Heart left ventricle (tissue), 16 donors: Measurements from ENCODE around the gene LSR. TPM values are rescaled to one million over a fixed set of nuclear protein-coding genes. Genes with fewer than 3 reads are reported as not detected.

Experiments used
- ATAC-seq, 4 donors: fragments of 200-7000 bp; cut with Tn5 transposase; one replicate each; pipeline ENCODE4 v1.9.1; 2020 to 2022; ENCODE audit warnings: moderate library complexity in 4 of 4, mild to moderate bottlenecking in 3 of 4, moderate number of reproducible peaks in 1 of 4
- DNase-seq, 5 donors: peaks; one replicate each; pipeline ENCODE4 v3.0.0-alpha.2; 2020
- H3K27ac ChIP-seq, 12 donors: fragments of 200-600 bp; sonication (generic) in 4 of 12; one replicate each; pipeline versions ENCODE4 v1.5.0 to v1.8.0; 2016 to 2022; ENCODE audit warnings: mild to moderate bottlenecking in 2 of 12
- H3K27me3 ChIP-seq, 9 donors: fragments of 200-600 bp; sonication (generic) in 2 of 9; one replicate each; pipeline versions ENCODE4 v1.5.1 to v1.8.0; 2016 to 2022; ENCODE audit warnings: mild to moderate bottlenecking in 3 of 9
- H3K36me3 ChIP-seq, 9 donors: fragments of 200-600 bp; sonication (generic) in 2 of 9; one replicate each; pipeline versions ENCODE4 v1.5.0 to v1.8.0; 2018 to 2022; ENCODE audit warnings: mild to moderate bottlenecking in 2 of 9
- H3K4me1 ChIP-seq, 12 donors: fragments of 200-600 bp; sonication (generic) in 4 of 12; one replicate each; pipeline versions ENCODE4 v1.5.0 to v1.8.0; 2016 to 2022; ENCODE audit warnings: mild to moderate bottlenecking in 3 of 12
- H3K4me3 ChIP-seq, 12 donors: fragments of 200-600 bp; sonication (generic) in 4 of 12; one replicate each; pipeline versions ENCODE4 v1.5.0 to v1.8.0; 2017 to 2022; ENCODE audit warnings: mild to moderate bottlenecking in 9 of 12, moderate library complexity in 4 of 12
- H3K9me3 ChIP-seq, 12 donors: fragments of 200-600 bp; sonication (generic) in 4 of 12; one replicate each; pipeline versions ENCODE4 v1.5.0 to v1.8.0; 2016 to 2022; ENCODE audit warnings: mild to moderate bottlenecking in 1 of 12
- CTCF ChIP-seq, 12 donors: fragments of 200-600 bp; sonication (generic) in 4 of 12; IDR thresholded peaks; one replicate each; pipeline versions ENCODE4 v1.5.0 to v1.8.0; 2018 to 2022; ENCODE audit warnings: antibody characterized with exemption in 12 of 12, mild to moderate bottlenecking in 5 of 12
- POLR2A ChIP-seq, 2 donors: fragments of 450-650 bp; IDR thresholded peaks; one replicate each; pipeline ENCODE4 v1.6.1; 2017; ENCODE audit warnings: antibody characterized with exemption in 2 of 2, mild to moderate bottlenecking in 2 of 2, moderate library complexity in 2 of 2
- WGBS, 4 donors: extraction: QIAGEN DNeasy Blood & Tissue Kit in 2 of 4; methylation state at CpG; one replicate each; pipeline versions ENCODE4 v1.1.5 to v1.1.7; 2013 to 2018; 5-methylcytosine and 5-hydroxymethylcytosine counted together
- intact Hi-C, 10 donors: fragments of 100-400 bp; cut with DNase I; formaldehyde crosslinking; loops; one replicate each; pipeline versions ENCODE4 v1.11.1 to v1.14.2; 2022
- polyA plus RNA-seq, 2 donors: library from polyadenylated mRNA; stranded (reverse); fragments of 200-250 nt; gene quantifications; one replicate each; pipeline ENCODE4 v1.2.3, GENCODE V29; 2013
- total RNA-seq, 9 donors: library from RNA; depleted of rRNA in 2 of 9; stranded (reverse); fragments of >200 nt in 2 of 9; fragmentation: NEBNext Ultra II Directional in 3 of 9; extraction: Animal tissue kit (Norgen Biotek cat#: 25700) in 3 of 9; gene quantifications; one replicate each; pipeline versions ENCODE4 v1.1.0 to v1.2.4, GENCODE V29; 2016 to 2023
- donor health status: ischemic (EF 13 %, LVEDD 7.1; RV severe dilation, severe dysfunction).
- donor health status: healthy with polysubstance abuse.
- donor health status: DM: no; HTN: yes; CAD: no.
- donor health status: DM: no; HTN: no; CAD: no.
- donor health status: ischemic (EF 25% LVEDD 6.9; RV normal size, moderate dysfunction).
- donor health status: ischemic (EF 25% LVEDD 5.7; RV mildly dilated, moderate dysfunction).
- donor health status: healthy.
- donor health status: DM: yes; HTN: yes; CAD: no.
- donor health status: ischemic (EF 35%, LVEDD 5.7; RV mildly dilated, moderate dysfunction).
- donor health status: nonischemic (EF 11% LVEDD 7.7; RV severe dilation, severe dysfunction).
- donor health status: DM: yes; HTN: yes; CAD: no.
- donor health status: PGD.
- donor health status: ischemic (EF 29% LVEDD 5.4; RV normal size, mild dysfunction).
- donor health status: nonischemic (EF 23%, LVEDD 6.1; RV moderate dilation, normal function).

LSR gene
- total and polyA plus RNA-seq, 11 donors: 2.8 to 10.5 (median 5.3) TPM

GRCh38 chr19:35310811-35311465 is 62.1 kb downstream of the LSR start:
- H3K27me3 ChIP-seq: peaks cover 0 to 3% (median 0%) of the 10 kb centered on the region in 9 donors

GRCh38 chr19:35311901-35312665 is 63.3 kb downstream of the LSR start:
- 89 to 92% (median 90%) methylated on average over 21 of the region's 21 CpGs for WGBS, 4 donors
- no peaks in the 10 kb centered on the region for H3K9me3 ChIP-seq
- no peak overlapping the region for H3K4me3 ChIP-seq
- peaks cover 0 to 3% (median 0%) of the 10 kb centered on the region in 9 donors for H3K27me3 ChIP-seq
- H3K36me3 ChIP-seq: no peaks in the 10 kb centered on the region
- TF ChIP-seq POLR2A (IDR thresholded peaks at IDR 0.05): no peak
- no peak for TF ChIP-seq CTCF (IDR thresholded peaks at IDR 0.05)
- H3K27ac ChIP-seq: no peak overlapping the region
- peaks cover 0 to 11% (median 0%) of the 10 kb centered on the region in 12 donors for H3K4me1 ChIP-seq
- no peak for ATAC-seq
- intact Hi-C loops: no loop called here
- peak in 1 of 5 donors; percentile 57 for DNase-seq

More at GRCh38 chr19:35310811-35311465, 62.1 kb downstream of the LSR start:
- Histone ChIP-seq H3K27ac (no peak overlapping the region), H3K4me1 (peaks cover 0 to 11% (median 0%) of the 10 kb centered on the region in 12 donors), H3K9me3 (no peaks in the 10 kb centered on the region), H3K36me3 (no peaks in the 10 kb centered on the region), H3K4me3 (no peak overlapping the region)
- WGBS, 4 donors: 88 to 95% (median 94%) methylated on average over 10 of the region's 10 CpGs
- DNase-seq (peak in 1 of 5 donors; percentile 16), ATAC-seq (no peak)
- intact Hi-C loops: no loop called here
- TF ChIP-seq CTCF (IDR thresholded peaks at IDR 0.05) (no peak), POLR2A (IDR thresholded peaks at IDR 0.05) (no peak)

- intact Hi-C loops: no loop called here
- Histone ChIP-seq H3K4me1 (peaks cover 0 to 15% (median 0%) of the 10 kb centered on the region in 12 donors), H3K36me3 (no peaks in the 10 kb centered on the region), H3K4me3 (no peak overlapping the region), H3K9me3 (no peaks in the 10 kb centered on the region), H3K27me3 (peaks cover 0 to 3% (median 0%) of the 10 kb centered on the region in 9 donors), H3K27ac (no peak overlapping the region)
- WGBS, 4 donors: 56 to 60% (median 58%) methylated on average over 7 of the region's 7 CpGs
- TF ChIP-seq CTCF (IDR thresholded peaks at IDR 0.05) (no peak), POLR2A (IDR thresholded peaks at IDR 0.05) (no peak)
- peak in 1 of 5 donors; percentile 24 for DNase-seq
- no peak for ATAC-seq
Observed at GRCh38 chr19:35313587-35313986, 64.8 kb downstream of the LSR start.

- peak in 1 of 5 donors; percentile 23 for DNase-seq
- 89 to 92% (median 90%) methylated on average over 8 of the region's 8 CpGs for WGBS, 4 donors
- peaks cover 0 to 20% (median 4%) of the 10 kb centered on the region in 12 donors for H3K4me1 ChIP-seq
- no peak overlapping the region for H3K27ac ChIP-seq
- TF ChIP-seq CTCF (IDR thresholded peaks at IDR 0.05): no peak
- no peak for TF ChIP-seq POLR2A (IDR thresholded peaks at IDR 0.05)
- no peaks in the 10 kb centered on the region for H3K36me3 ChIP-seq
- ATAC-seq: no peak
- no peak overlapping the region for H3K4me3 ChIP-seq
- intact Hi-C loops: no loop called here
- H3K27me3 ChIP-seq: peaks cover 0 to 3% (median 0%) of the 10 kb centered on the region in 9 donors
- H3K9me3 ChIP-seq: no peaks in the 10 kb centered on the region
Observed at GRCh38 chr19:35314031-35314430, 65.2 kb downstream of the LSR start.
